Pancreas (tissue), 10 donors: Measurements from ENCODE around the gene CCDC102B. TPM values are rescaled to one million over a fixed set of nuclear protein-coding genes. Genes with fewer than 3 reads are reported as not detected.

Experiments used
- ATAC-seq, 4 donors: fragments of 200-7000 bp; cut with Tn5 transposase; one replicate each; pipeline versions ENCODE4 v1.8.0 to v1.9.1; 2020; ENCODE audit warnings: mild to moderate bottlenecking in 4 of 4, moderate library complexity in 4 of 4
- DNase-seq, 6 donors: peaks; one replicate each; pipeline ENCODE4 v3.0.0-alpha.2; 2020
- FAIRE-seq: peaks from 2 replicates; lab custom pipeline; 2012; peaks lifted over from hg19 to GRCh38; lab: Jason Lieb, UNC
- H3K27ac ChIP-seq, 4 donors: fragments of 200-600 bp; sonication (generic); 1 replicate in 3 of 4; 2 replicates in 1 of 4; pipeline versions ENCODE4 v1.5.0 to v1.8.0; 2020
- H3K27me3 ChIP-seq, 4 donors: fragments of 200-600 bp; one replicate each; pipeline ENCODE4 v1.8.0; 2021
- H3K36me3 ChIP-seq, 3 donors: fragments of 200-600 bp; sonication (generic) in 1 of 3; one replicate each; pipeline versions ENCODE4 v1.5.0 to v1.8.0; 2020 to 2021
- H3K4me1 ChIP-seq, 3 donors: fragments of 200-600 bp; one replicate each; pipeline ENCODE4 v1.8.0; 2021
- H3K4me3 ChIP-seq, 4 donors: fragments of 200-600 bp; sonication (generic) in 2 of 4; one replicate each; pipeline versions ENCODE4 v1.5.0 to v1.8.0; 2020 to 2021
- H3K9me3 ChIP-seq, 4 donors: fragments of 200-600 bp; one replicate each; pipeline ENCODE4 v1.8.0; 2021
- WGBS, 2 donors: extraction: QIAGEN DNeasy Blood & Tissue Kit; methylation state at CpG; one replicate each; pipeline ENCODE4 v1.1.7; 2013; 5-methylcytosine and 5-hydroxymethylcytosine counted together
- intact Hi-C, 3 donors: fragments of 100-400 bp; cut with DNase I; formaldehyde crosslinking; loops; one replicate each; pipeline versions ENCODE4 v1.11.1 to v1.14.2; 2022
- polyA plus RNA-seq, 2 donors: library from polyadenylated mRNA; stranded (reverse); fragments of 200-250 nt; gene quantifications; one replicate each; pipeline ENCODE4 v1.2.3, GENCODE V29; 2013
- total RNA-seq, 6 donors: library from RNA; stranded (reverse); fragmentation: NEBNext Ultra II Directional in 4 of 6; extraction: Animal tissue kit (Norgen Biotek cat#: 25700) in 4 of 6; gene quantifications; one replicate each; pipeline versions ENCODE4 v1.2.1 to v1.2.4, GENCODE V29; 2021 to 2023
- TF ChIP-seq, protein P1 (sequence below), 4 donors: fragments of 200-600 bp; sonication (generic) in 3 of 4; IDR thresholded peaks; one replicate each; pipeline versions ENCODE4 v1.5.0 to v1.8.0; 2021; ENCODE audit warnings: antibody characterized with exemption in 4 of 4
- donor health status: healthy with polysubstance abuse.
- donor health status: DM: no; HTN: no; CAD: no; lungs with moderate emphysema.
- donor health status: DM: no; HTN: no; CAD: no.
- donor health status: control.
- donor health status: control.
- donor health status: Bipolar disorder and iron deficiency.
- donor health status: DM: yes; HTN: yes; CAD: no.
- donor health status: DM: no; HTN: no; CAD: no.
- donor health status: DM: no; HTN: no; CAD: no.
- donor health status: DM: yes; HTN: yes; CAD: no.

The CCDC102B gene
- total and polyA plus RNA-seq, 8 donors, result 0.99 to 6.2 (median 1.6) TPM

- DNase-seq, result no peak
- FAIRE-seq, result no peak
- WGBS, 2 donors, result 51 to 69% methylated on average over 4 of the region's 4 CpGs
- Histone ChIP-seq H3K27me3 (no peaks in the 10 kb centered on the region), H3K4me3 (no peak overlapping the region), H3K4me1 (no peaks in the 10 kb centered on the region), H3K27ac (no peak overlapping the region), H3K36me3 (no peaks in the 10 kb centered on the region), H3K9me3 (no peaks in the 10 kb centered on the region)
- intact Hi-C loops, result no loop called here
- no peak for ATAC-seq
- TF ChIP-seq, protein P1, sequence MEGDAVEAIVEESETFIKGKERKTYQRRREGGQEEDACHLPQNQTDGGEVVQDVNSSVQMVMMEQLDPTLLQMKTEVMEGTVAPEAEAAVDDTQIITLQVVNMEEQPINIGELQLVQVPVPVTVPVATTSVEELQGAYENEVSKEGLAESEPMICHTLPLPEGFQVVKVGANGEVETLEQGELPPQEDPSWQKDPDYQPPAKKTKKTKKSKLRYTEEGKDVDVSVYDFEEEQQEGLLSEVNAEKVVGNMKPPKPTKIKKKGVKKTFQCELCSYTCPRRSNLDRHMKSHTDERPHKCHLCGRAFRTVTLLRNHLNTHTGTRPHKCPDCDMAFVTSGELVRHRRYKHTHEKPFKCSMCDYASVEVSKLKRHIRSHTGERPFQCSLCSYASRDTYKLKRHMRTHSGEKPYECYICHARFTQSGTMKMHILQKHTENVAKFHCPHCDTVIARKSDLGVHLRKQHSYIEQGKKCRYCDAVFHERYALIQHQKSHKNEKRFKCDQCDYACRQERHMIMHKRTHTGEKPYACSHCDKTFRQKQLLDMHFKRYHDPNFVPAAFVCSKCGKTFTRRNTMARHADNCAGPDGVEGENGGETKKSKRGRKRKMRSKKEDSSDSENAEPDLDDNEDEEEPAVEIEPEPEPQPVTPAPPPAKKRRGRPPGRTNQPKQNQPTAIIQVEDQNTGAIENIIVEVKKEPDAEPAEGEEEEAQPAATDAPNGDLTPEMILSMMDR (IDR thresholded peaks at IDR 0.05), result no peak
These were observed 150.7 kb downstream of the CCDC102B start for GRCh38 chr18:68948622-68949021.

- no peak for ATAC-seq
- Histone ChIP-seq H3K9me3 (no peaks in the 10 kb centered on the region), H3K36me3 (no peaks in the 10 kb centered on the region), H3K4me1 (no peaks in the 10 kb centered on the region), H3K27ac (no peak overlapping the region), H3K4me3 (no peak overlapping the region), H3K27me3 (no peaks in the 10 kb centered on the region)
- no peak for DNase-seq
- no peak for FAIRE-seq
- intact Hi-C loops, result no loop called here
- 52 to 56% methylated on average over 2 of the region's 2 CpGs for WGBS, 2 donors
- TF ChIP-seq, protein P1 (IDR thresholded peaks at IDR 0.05), result no peak
These were observed 156.9 kb downstream of the CCDC102B start for GRCh38 chr18:68954738-68955137.

- no peak for FAIRE-seq
- Histone ChIP-seq H3K27me3 (no peaks in the 10 kb centered on the region), H3K4me3 (no peak overlapping the region), H3K27ac (no peak overlapping the region), H3K9me3 (no peaks in the 10 kb centered on the region), H3K4me1 (no peaks in the 10 kb centered on the region), H3K36me3 (no peaks in the 10 kb centered on the region)
- intact Hi-C loops, result no loop called here
- no peak for ATAC-seq
- DNase-seq, result no peak
- 56 to 59% methylated on average over 2 of the region's 2 CpGs for WGBS, 2 donors
- TF ChIP-seq, protein P1 (IDR thresholded peaks at IDR 0.05), result no peak
These were observed 158.8 kb downstream of the CCDC102B start for GRCh38 chr18:68956650-68957049.

DNA sequence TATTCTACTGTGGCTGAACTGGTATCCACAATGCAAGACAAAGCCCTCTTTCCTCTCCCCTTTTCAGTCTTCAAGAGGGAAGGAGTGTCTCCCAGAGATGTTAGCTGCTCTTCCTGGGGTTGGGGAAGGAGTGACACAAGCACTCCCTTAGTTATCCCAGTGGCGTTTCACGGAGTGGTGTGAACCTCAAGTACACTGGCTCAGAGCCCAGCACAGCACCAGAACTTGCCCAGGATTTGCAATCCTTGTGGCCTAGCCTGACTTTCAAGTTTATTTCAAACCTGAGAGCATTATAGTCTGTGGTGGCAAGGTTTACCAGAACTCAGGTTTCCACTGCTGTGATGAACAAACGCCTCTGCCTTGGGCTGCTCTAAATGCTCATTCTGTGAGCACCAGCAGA, 162.5 kb downstream of the CCDC102B start:
- intact Hi-C loops, result no loop called here
- no peak overlapping the region for H3K27ac ChIP-seq
- no peak overlapping the region for H3K4me3 ChIP-seq
- DNase-seq, result no peak
- ATAC-seq, result no peak
- TF ChIP-seq, protein P1 (IDR thresholded peaks at IDR 0.05), result no peak
- FAIRE-seq, result no peak
- H3K27me3 ChIP-seq, result no peaks in the 10 kb centered on the region
- WGBS, 2 donors, result 63 to 84% methylated on average over 3 of the region's 3 CpGs
- H3K4me1 ChIP-seq, result no peaks in the 10 kb centered on the region
- no peaks in the 10 kb centered on the region for H3K36me3 ChIP-seq
- no peaks in the 10 kb centered on the region for H3K9me3 ChIP-seq

DNA sequence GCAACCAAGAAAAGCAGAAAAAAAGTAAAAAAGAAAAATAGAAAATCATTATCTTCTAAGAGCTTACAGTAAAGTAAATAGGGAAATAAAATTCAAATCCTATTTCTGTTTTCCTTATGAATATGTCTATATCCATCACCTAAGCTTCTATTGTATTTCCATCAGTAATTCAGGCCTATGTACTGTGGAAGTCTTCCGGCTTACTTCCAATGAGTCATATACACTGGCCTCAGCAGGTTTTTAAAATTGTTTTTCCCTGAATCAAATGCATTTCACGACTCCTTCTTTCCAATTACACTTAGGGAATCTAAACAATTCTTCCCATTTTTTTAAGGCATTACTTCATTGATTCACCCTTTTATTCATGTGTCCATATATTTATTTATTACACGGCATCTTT, 164.7 kb downstream of the CCDC102B start:
- Histone ChIP-seq H3K4me3 (no peak overlapping the region), H3K36me3 (no peaks in the 10 kb centered on the region), H3K4me1 (no peaks in the 10 kb centered on the region), H3K9me3 (no peaks in the 10 kb centered on the region), H3K27ac (no peak overlapping the region), H3K27me3 (no peaks in the 10 kb centered on the region)
- DNase-seq (no peak), ATAC-seq (no peak), FAIRE-seq (no peak)
- 69 to 84% methylated on average over 3 of the region's 3 CpGs for WGBS, 2 donors
- TF ChIP-seq, protein P1 (IDR thresholded peaks at IDR 0.05), result no peak
- intact Hi-C loops, result no loop called here
